IPS-15b (cell line): ENCODE results near the gene TTLL10.

Experiments
- H3K27me3 ChIP-seq: one replicate; pipeline ENCODE4 v1.6.1; 2013; ENCODE audit warnings: low read length; ENCODE audit not compliant: control insufficient read depth, insufficient read depth
- H3K36me3 ChIP-seq: one replicate; pipeline ENCODE4 v1.6.1; 2013; ENCODE audit warnings: low read length; ENCODE audit not compliant: control insufficient read depth, insufficient read depth
- H3K4me1 ChIP-seq: one replicate; pipeline ENCODE4 v1.6.1; 2013; ENCODE audit warnings: mild to moderate bottlenecking, low read length; ENCODE audit not compliant: control insufficient read depth, insufficient read depth
- H3K4me3 ChIP-seq: one replicate; pipeline ENCODE4 v1.5.1; 2013; ENCODE audit warnings: low read depth, low read length
- H3K9ac ChIP-seq: one replicate; pipeline ENCODE4 v1.6.1; 2013; ENCODE audit warnings: low read depth, mild to moderate bottlenecking, low read length
- H3K9me3 ChIP-seq: one replicate; pipeline ENCODE4 v1.6.1; 2013; ENCODE audit warnings: mild to moderate bottlenecking, low read length; ENCODE audit not compliant: control insufficient read depth, insufficient read depth

TTLL10 gene

DNA sequence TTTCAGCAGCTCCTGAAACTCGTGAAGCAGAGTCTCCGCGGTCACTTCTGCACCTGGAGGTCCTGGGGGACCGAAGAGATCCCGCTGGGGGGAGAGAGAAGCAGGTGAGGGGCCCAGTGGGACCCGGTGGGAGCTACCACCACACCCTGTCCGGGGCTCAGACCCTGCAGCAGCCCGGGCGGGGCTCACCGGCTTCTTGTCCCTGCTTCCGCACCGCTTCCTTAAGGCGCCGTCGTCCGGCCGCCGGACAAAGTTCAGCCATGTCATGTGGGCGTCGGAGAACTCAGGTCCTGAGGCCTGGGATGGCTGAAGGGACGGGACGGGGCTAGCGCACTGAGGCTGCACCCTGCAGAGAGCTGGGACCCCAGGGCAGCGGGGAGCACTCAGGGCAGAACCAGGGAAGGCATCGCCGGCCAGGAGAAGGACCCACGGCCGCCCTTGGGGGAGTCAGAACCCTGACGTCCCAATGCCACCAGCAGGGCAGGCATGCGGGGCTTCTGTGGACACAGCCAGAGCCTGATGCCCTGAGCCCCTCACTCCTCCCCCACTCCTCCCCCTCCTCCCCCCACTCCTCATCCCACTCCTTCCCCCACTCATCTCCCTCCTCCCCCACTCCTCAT, 70.6 kb downstream of the TTLL10 start:
- Histone ChIP-seq H3K4me1 (no peaks in the 10 kb centered on the region), H3K9ac (no peak overlapping the region), H3K4me3 (no peak overlapping the region), H3K36me3 (peaks cover 6% of the 10 kb centered on the region), H3K27me3 (no peaks in the 10 kb centered on the region), H3K9me3 (no peaks in the 10 kb centered on the region)

DNA sequence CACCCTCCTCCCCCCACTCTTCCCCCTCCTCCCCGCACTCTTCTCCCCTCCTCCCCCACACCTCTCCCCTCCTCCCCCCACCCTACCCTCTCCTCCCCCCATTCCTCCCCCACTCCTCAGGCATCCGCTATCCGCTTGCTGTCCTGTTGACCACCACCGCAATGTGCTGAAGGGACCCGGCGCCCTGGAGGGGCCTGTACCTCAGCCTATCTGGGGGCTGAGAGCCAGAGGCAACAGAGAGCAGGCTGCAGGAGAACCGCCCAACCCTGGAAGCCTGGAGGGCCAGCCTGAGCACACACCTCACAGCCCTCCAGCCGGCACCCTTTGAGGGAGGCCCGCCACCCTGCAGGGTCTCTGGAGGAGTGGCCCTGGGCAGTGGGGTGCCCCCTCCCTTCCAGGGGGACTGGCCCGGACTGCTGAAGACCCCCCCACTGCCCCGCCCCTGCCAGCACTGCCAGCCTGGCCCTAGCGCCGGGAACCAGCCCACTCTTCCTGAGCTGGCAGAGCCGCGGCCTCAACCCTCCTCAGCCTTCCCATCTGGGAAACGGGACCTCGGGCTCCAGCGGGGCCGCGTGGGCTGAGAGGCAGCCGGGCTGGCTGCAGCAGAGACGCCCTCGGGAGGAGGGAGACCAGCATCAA, 71.6 kb downstream of the TTLL10 start:
- Histone ChIP-seq H3K4me1 (no peaks in the 10 kb centered on the region), H3K4me3 (no peak overlapping the region), H3K27me3 (no peaks in the 10 kb centered on the region), H3K9ac (no peak overlapping the region), H3K36me3 (peaks cover 4% of the 10 kb centered on the region), H3K9me3 (no peaks in the 10 kb centered on the region)

GRCh38 chr1:1245817-1246576, 72.3 kb downstream of the TTLL10 start:
- no peak overlapping the region for H3K9ac ChIP-seq
- no peaks in the 10 kb centered on the region for H3K9me3 ChIP-seq
- H3K4me1 ChIP-seq = no peaks in the 10 kb centered on the region
- H3K4me3 ChIP-seq = no peak overlapping the region
- H3K27me3 ChIP-seq = no peaks in the 10 kb centered on the region
- H3K36me3 ChIP-seq = peaks cover 4% of the 10 kb centered on the region

DNA sequence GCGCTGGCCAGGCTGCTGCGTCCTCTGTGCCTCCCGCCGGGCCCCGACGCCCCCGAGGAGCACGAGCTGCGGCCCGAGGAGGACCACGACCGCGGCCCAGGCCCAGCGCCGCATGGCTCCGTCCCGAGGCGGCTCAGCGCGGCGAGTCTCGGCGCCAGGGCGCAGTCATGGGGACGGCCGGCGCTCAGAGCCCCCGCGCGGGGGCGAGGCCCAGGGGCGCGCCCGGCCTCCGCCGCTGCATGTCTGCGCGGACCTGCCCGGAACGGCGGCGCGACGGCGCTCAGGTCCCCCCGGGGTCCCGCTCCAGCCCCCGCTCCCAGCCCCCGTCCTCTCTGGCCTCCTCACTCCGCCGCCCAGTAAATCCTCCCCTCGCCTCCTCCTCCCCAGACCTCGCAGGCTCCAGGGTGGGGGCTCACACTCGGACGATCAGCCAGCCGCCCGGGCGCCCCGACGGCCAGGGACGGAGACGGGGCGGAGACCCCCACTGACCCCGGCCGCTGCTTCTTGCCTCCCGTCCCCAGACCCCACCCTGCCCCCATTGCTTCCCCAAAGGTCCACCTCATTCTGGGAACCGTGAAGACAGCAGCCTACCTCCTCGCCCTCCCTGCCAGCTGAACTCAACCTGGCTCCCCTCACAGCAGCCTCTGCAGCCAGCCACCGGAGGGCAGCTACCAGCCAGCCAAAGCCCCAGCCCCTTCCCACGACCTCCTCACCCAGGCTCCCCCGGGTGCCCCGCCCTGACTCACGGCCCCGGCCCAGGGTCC, 73.1 kb downstream of the TTLL10 start, which contains the start of gene C1QTNF12:
Gene C1QTNF12 (minus strand): TSS at position 146 of the 764 bp plus-strand sequence. CDS start 32 bp downstream, at position 114.
- Histone ChIP-seq H3K9ac (no peak within 1 kb of the TSS), H3K4me1 (no peaks in the 10 kb centered on the region), H3K27me3 (no peaks in the 10 kb centered on the region)

GRCh38 chr1:1247341-1247913, 73.7 kb downstream of the TTLL10 start:
- Histone ChIP-seq H3K9me3 (no peaks in the 10 kb centered on the region), H3K4me1 (no peaks in the 10 kb centered on the region), H3K27me3 (no peaks in the 10 kb centered on the region), H3K36me3 (peaks cover 4% of the 10 kb centered on the region), H3K4me3 (no peak overlapping the region), H3K9ac (no peak overlapping the region)

More for the DNA sequence above, 73.1 kb downstream of the TTLL10 start, which contains the start of gene C1QTNF12:
- H3K4me3 ChIP-seq = no peak within 1 kb of the TSS
- peaks cover 4% of the 10 kb centered on the region for H3K36me3 ChIP-seq
- H3K9me3 ChIP-seq = no peaks in the 10 kb centered on the region
